ENCODE data around the gene MSH2. TPM values are rescaled to one million over a fixed set of nuclear protein-coding genes. Genes with fewer than 3 reads are reported as not detected.

Gene MSH2
- total and polyA plus RNA-seq, 2 of the 13 experiments (the other 11 are each of a cell fraction or from before 2014, with no cell fraction given) = 19.9 to 76.3 TPM

- H3K4me2 ChIP-seq (ENCODE audit: low read depth, low read length) = no peak overlapping the region
- CTCF ChIA-PET (ENCODE audit: low intra/inter-chr PET ratio, low total read pairs) = no interaction called here
- H3K36me3 ChIP-seq (replicated peaks in 1 of 2; ENCODE audit: control insufficient read depth in 1 of 2, insufficient read depth in 2 of 2, low read length in 2 of 2) = no peaks in the 10 kb centered on the region
- H3K79me2 ChIP-seq (ENCODE audit: insufficient read depth, low read length) = no peaks in the 10 kb centered on the region
- H3K27me3 ChIP-seq (ENCODE audit: control insufficient read depth in 1 of 2, insufficient read depth in 2 of 2, low read length in 2 of 2) = no peaks in the 10 kb centered on the region; a peak in 1 of 5 replicates
- intact Hi-C loops (cut with micrococcal nuclease; ENCODE audit: unreplicated experiment) = no loop called here
- POLR2A ChIA-PET = no interaction called here
- H3K9me3 ChIP-seq (ENCODE audit: low read length) = no peaks in the 10 kb centered on the region
- DNase-seq (ENCODE audit: low spot score) (no peak), ATAC-seq (no peak), FAIRE-seq (no peak)
- H4K20me1 ChIP-seq (ENCODE audit: insufficient read depth, low read length) = no peaks in the 10 kb centered on the region
- H3K4me1 ChIP-seq (ENCODE audit: insufficient read depth, low read length) = no peaks in the 10 kb centered on the region
- TF ChIP-seq ZNF224 (CRISPR knock-in tag; IDR thresholded peaks at IDR 0.05) (no peak), ZNF34 (CRISPR knock-in tag; IDR thresholded peaks at IDR 0.05; ENCODE audit: borderline replicate concordance) (no peak), KLF15 (CRISPR knock-in tag; IDR thresholded peaks at IDR 0.05; ENCODE audit: borderline replicate concordance) (no peak), ARID3A (IDR thresholded peaks at IDR 0.05; ENCODE audit: low read depth, low read length) (no peak), ZNF841 (CRISPR knock-in tag; IDR thresholded peaks at IDR 0.05; ENCODE audit: borderline replicate concordance) (no peak), PRDM10 (CRISPR knock-in tag; IDR thresholded peaks at IDR 0.05; ENCODE audit: low read depth) (no peak), RFXANK (CRISPR knock-in tag; IDR thresholded peaks at IDR 0.05) (no peak)
- no peak overlapping the region for H2AFZ ChIP-seq (ENCODE audit: low read length)
- 88% methylated on average over 18 of the region's 22 CpGs for WGBS (ENCODE audit: low lambda C conversion rate)
- no peak overlapping the region for H3K9ac ChIP-seq (ENCODE audit: insufficient read depth, low read depth, low read length)
- in situ Hi-C loops (cut with HindIII; ENCODE audit: extremely low pct_ligation_motif_present, low pct_unique_long_range_greater_than_20kb) = no loop called here
- H3K27ac ChIP-seq (ENCODE audit: extremely low read length, insufficient read depth, low read length) = no peak overlapping the region
- H3K4me3 ChIP-seq (replicated peaks in 1 of 3; ENCODE audit: insufficient read depth in 1 of 3, low read depth in 2 of 3, low read length in 3 of 3) = no peak overlapping the region
- BruUV-seq (replicated peaks) = no TSS peak
Observed at GRCh38 chr2:47521666-47522285, 118.8 kb downstream of the MSH2 start.
